ENCODE data around the gene CAV2.

Gene CAV2

DNA sequence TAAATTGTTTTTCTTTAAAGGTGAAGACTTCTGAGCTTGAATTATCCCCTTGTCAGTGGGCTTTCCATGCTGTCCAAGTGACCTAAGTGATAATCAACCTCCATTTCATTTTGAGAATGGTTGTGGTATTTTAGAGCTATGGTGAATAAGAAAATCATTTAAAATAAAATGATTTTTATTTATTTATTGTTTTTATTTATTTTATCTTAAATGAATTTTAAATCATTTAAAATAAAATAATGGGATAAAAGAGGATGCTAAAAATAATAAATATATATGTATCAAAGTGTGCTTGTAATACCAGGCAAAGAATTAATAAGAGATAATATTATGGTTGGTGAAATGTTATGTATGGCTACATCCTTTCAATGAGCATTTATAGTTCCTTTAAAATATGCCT lies 49.8 kb downstream of the CAV2 start:
- no peak for DNase-seq

- DNase-seq, result no peak
Observed at GRCh38 chr7:116551692-116552091, 52.2 kb downstream of the CAV2 start.

GRCh38 chr7:116552602-116553001 lies 53.1 kb downstream of the CAV2 start:
- DNase-seq, result no peak

DNA sequence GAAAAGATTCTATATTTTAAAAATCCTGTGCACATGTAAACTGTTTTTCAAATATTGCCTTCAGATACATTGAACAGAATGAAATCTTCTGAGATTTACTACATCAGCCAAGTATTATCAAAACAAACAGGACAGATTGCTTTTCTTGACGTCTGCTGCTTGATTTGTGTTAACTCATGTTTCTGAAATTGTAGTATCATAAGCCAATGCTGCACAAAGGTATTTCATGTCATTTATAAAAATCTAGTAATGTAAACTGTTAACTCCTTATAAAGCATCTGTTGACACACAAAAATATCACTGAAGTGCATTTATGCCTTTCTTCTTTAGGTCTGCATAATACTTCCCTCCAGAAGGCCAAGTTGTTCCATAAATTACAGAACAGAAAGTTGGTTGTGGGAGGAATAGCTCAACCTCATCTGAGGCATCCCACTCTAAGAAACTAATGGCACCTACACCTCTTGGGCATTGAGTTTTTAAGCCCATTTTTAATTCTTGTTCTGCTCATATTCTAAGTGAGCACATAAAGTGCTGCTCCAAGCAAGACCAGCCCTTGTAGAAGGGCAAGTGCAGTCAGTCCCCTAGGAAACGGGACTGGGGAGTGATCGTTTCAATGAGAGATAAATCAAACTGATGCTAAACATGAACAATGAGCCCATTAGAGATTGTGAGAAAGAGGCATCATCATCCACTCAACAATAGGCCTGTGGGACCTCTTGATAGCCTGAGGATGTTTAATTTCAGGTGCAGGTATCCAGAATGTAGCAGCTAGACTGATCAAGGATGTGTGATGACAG lies 53.8 kb downstream of the CAV2 start:
- no peak for DNase-seq

DNA sequence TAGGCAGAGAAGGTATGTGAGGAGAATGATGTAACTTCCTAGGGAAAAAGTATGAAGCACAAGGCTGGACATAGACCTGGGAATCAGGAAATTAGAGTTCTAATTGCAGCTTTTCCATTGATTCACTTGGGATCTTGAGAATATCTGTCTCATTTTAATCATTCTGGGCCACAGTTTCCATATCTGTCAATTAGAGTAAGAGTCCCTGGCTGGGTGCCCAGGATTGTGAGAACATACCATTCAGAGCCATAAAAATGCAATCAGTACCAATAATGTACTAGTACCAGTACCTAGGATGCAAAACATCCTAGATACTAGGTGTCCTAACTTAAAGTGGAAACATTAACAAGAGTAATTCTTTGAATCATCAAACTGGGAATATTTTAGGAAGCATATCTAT lies 54.9 kb downstream of the CAV2 start:
- no peak for DNase-seq

DNA sequence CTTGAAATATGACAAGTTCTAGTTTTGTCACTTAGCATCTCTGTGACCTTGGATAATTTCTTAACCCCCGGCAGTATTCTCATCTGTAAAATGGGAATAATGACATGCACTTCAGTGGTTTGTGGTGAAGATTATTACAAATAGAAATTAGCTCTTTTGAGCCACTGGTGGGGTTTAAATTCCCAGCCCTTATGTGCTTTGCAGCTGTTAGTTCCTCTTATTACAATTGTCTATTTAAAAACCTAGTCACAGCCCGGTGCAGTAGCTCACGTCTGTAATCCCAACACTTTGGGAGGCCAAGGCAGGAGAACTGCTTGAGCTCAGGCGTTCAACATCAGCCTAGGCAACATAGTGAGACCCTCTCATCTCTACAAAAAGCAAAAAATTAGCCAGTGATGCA lies 55.4 kb downstream of the CAV2 start:
- no peak for DNase-seq

GRCh38 chr7:116557066-116557585 lies 57.6 kb downstream of the CAV2 start:
- DNase-seq, result no peak

DNA sequence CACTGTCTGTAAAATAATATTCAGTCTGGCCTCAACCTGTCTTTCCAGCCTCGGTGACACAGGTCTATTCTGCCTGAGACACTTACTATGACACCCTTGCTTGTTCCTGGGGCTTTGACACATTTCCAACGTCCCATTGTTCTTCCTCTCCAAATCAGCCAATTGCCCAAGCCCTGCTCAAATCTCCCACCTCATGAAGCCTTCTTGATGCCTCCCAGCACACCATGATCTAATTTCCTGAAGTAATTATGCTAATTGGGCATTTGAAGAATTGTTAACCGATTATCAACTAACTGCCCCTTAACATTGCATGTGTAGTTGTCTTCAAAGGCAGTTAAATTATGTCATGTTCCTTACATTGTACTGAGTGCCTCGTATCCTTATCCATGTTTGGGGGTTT lies 58.4 kb downstream of the CAV2 start:
- no peak for DNase-seq
